Esophagus mucosa (tissue), 1 donor: Measurements from ENCODE around the gene ANKEF1. TPM values are rescaled to one million over a fixed set of nuclear protein-coding genes. Genes with fewer than 3 reads are reported as not detected.
"Not testable (repeated sequence)": the region's sequence is repeated elsewhere in the genome, so short reads cannot be mapped to it uniquely, and the experiment has no call there.

Source experiments
- ATAC-seq: fragments of 200-7000 bp; cut with Tn5 transposase; one replicate; pipeline ENCODE4 v1.9.1; 2020
- total RNA-seq: library from RNA; stranded (reverse); gene quantifications from one replicate; pipeline ENCODE4 v1.2.4, GENCODE V29; 2023
- donor health status: DM: yes; HTN: yes; CAD: no.

ANKEF1 gene
- total RNA-seq, 1 donor from 2014 or later, result 6.7 TPM

DNA sequence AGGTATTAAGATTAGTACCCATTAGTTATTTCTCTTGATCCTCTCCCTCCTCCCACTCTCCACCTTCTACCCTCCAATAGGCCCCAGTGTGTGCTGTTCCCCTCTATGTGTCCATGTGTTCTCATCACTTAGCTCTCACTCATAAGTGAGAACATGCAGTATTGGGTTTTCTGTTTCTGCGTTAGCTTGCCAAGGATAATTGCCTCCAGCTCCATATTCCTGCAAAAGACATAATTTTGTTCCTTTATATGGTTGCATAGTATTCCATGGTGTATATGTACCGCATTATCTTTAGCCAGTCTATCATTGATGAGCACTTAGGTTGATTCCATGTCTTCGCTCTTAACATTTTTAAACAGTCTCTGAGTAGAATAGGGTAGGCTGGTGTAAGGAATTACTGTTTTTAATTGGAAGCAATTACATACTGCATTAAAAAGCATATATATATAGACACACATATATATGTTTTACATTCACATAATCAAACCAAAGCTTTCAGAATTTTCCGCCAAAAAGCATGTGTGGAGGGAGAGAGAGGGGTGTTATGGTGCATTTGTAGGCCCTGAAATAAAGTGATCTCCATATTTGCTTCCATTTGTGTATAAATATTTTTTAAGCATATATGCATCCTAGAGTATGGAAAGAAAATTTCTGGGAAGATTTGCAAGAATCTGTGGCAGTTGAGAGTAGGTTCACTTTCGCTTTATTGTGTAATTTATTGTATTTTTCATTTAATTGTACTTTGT is 709 bp upstream of the ANKEF1 start:
- ATAC-seq, result no peak

DNA sequence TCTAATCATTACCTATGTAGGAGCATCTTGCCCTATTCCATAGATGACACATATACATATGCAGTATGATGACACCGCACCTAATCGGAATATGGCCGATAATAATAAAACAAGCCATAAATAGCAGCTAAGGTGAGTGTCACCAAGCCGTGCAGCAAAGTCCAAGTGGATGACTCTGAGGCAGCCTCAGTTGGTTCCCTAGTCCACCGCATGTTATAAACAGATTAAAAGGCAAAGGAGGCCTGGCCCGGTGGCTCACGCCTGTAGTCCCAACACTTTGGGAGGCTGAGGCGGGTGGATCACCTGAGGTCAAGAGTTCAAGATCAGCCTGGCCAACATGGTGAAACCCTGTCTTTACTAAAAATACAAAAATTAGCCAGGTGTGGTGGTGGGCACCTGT is 1.5 kb downstream of the ANKEF1 start:
- ATAC-seq, result not testable (repeated sequence)

GRCh38 chr20:10040070-10040975 is 5.5 kb downstream of the ANKEF1 start:
- ATAC-seq, result no peak

GRCh38 chr20:10042086-10042485 is 7.3 kb downstream of the ANKEF1 start:
- ATAC-seq, result no peak

GRCh38 chr20:10047427-10047826 is 12.6 kb downstream of the ANKEF1 start:
- ATAC-seq, result no peak

- no peak for ATAC-seq
Measured at GRCh38 chr20:10051185-10051584, 16.4 kb downstream of the ANKEF1 start.

DNA sequence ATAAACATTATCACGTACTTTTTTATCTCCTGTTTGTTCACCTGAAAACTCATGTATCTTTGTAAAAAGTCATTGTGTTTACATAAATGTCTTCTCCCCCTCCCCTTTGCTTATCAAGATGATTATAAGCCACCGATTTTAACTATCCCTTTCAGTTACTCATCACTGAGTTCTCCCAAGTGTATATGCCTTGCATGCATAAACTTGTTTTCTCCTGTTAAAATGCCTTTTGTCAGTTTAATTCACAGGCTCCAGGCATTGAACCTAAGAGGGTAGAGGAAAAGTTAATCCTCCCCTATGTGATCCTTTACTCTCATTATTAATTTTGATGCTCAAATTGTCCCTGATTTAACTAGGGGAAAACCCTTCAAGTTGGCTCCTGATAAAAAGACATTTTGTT is 24.2 kb downstream of the ANKEF1 start:
- ATAC-seq, result no peak

- no peak for ATAC-seq
Measured at GRCh38 chr20:10060226-10060625, 25.4 kb downstream of the ANKEF1 start.

GRCh38 chr20:10061641-10062040 is 26.9 kb downstream of the ANKEF1 start:
- ATAC-seq, result no peak

DNA sequence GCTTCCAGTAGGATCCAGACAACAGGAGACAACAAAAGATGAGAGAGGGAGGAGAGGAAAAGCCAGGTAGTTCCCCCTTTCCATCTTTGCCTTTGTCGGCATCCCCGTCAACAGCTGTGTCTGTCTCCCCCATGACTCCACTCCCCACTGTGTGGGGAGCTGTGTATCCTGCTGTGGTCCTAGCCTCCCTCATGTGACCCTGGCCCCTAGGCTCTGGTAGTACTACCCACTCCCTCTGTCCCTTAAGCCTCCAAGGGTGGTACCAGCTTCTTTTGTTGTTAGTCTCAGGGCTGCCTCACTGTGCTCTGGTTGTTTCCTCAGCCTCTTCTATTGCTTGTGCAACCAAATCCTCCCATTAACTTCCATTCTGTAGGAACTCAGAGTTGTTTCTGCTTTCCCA is 28.7 kb downstream of the ANKEF1 start:
- no peak for ATAC-seq

DNA sequence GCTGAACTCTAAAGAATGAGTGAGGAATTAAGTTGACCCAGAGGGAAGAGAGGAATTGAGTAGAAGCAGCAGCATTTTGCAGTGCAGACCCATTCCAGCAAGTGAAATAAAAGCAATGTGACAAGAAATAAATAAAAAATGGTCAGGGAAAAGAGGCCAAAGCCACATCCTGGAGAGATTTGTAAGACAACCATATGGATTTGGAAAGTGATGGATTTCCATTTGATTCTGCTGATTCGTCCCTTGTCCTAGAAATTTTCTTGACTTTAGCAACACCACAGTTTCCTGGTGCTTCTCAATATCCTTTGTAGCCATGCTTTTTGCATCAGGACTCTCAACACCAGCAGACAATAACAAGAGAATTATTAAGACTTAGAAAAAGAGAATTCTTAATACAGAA is 29.8 kb downstream of the ANKEF1 start:
- no peak for ATAC-seq

DNA sequence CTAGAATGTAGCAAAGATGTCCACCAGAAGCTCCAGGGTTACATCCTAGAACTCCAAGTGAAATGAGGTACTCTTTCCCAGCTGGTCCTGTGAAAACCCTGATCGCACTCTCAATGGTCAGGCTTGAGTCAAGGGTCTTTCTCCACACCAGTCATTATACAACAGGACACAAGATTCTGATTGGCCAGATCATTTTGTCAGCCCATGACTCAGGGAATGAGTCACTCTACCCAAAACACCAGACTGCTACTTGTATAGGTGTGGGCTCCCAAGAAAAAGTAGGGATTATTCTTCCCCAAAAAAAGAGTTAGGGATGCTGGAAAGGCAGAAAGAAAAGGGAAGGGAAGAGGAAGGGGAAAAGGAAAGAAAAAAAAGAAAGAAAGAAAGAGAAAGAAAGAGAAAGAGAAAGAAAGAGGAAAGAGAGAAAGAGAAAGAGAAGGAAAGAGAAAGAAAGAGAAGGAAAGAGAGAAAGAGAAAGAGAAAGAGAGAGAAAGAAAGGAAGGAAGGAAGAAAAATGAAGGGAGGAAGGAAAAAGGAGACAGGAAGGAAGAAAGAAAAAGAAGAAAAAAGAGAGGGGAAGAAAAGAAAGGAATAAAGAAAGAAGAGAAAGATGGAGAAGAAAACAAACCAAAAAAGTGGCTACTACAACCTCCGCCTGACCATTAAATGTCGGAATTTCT is 30.5 kb downstream of the ANKEF1 start:
- ATAC-seq, result no peak

GRCh38 chr20:10067321-10067720 is 32.5 kb downstream of the ANKEF1 start:
- no peak for ATAC-seq

- peak; percentile 95 for ATAC-seq
Measured at GRCh38 chr20:10074513-10074912, 39.7 kb downstream of the ANKEF1 start.

GRCh38 chr20:10075606-10076005 is 40.8 kb downstream of the ANKEF1 start:
- no peak for ATAC-seq

DNA sequence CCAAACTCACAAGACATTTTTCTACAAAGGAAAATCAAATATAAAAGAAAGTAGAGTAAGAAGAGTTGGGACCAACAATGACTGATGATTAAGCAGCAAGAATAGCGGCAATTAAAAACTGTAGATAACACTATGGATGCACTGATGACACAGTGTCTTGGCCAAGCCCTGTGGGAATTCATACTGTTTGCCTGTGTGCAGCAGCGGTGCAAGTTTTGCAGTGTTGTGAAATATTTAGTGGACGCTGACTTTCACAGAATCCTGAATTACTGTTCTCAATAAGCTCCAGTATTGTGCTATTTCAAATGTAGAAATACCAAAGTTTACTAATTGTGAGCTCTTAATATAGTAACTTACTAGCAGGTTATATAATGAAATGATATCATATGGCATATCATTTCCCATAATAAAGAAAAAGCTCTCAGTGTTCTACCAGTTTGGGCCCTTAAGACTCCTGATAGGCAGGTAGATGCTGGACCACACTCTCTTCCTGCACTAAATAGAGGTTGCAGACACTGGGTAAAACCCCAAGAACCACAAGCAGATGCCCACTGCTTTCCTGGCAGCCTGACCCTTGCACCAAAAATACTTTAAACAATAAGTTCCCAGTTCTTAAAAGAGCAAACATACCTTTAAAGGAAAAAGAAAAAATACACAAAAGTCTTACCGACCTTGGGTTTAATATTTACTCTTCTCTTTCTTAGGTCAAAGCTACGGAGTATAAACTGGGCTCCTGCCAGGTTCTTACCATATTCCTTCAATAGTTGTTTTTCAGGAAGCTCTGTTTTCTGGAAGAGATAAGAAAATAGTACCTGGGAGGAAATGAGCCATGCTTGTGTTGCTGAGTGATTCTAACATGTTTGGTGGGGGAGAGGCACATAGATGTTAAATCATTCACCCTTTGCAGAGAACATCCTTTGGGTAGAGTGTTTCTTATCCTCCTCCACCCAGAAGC is 41.6 kb downstream of the ANKEF1 start:
- no peak for ATAC-seq

- no peak for ATAC-seq
Measured at GRCh38 chr20:10077081-10077471, 42.3 kb downstream of the ANKEF1 start.

GRCh38 chr20:10077886-10078285 is 43.1 kb downstream of the ANKEF1 start:
- peak; percentile 35 for ATAC-seq

DNA sequence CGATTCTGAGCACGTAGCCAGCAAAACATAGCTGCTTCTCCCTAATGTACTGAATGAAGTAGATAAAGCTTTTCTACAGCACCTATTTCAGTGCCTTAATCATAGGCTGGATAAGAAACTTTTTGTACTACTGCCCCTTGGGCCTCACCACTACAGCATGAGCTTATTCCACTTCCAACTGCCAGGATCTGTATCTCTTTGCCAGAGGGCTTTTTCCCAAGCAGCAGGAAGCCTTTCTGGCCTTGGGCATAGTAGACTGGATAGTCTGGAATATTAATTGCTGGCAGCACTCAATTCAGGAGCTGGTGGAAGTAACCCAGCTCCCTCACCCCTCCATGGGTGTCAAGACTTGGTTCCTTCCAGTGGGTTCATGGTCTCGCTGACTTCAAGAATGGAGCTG is 43.6 kb downstream of the ANKEF1 start:
- ATAC-seq, result no peak

GRCh38 chr20:10079964-10080363 is 45.2 kb downstream of the ANKEF1 start:
- peak; percentile 90 for ATAC-seq

- no peak for ATAC-seq
Measured at GRCh38 chr20:10080574-10080973, 45.8 kb downstream of the ANKEF1 start.
